Inferior parietal cortex (tissue), 1 donor: Measurements from ENCODE around the gene BTBD2.

Experiments used
- DNase-seq: peaks from one replicate; pipeline ENCODE4 v3.0.0-alpha.2; 2016; ENCODE audit errors: extremely low spot score

Gene BTBD2

GRCh38 chr19:1985588-1986356 lies 29.7 kb downstream of the BTBD2 start:
- DNase-seq, result no peak

DNA sequence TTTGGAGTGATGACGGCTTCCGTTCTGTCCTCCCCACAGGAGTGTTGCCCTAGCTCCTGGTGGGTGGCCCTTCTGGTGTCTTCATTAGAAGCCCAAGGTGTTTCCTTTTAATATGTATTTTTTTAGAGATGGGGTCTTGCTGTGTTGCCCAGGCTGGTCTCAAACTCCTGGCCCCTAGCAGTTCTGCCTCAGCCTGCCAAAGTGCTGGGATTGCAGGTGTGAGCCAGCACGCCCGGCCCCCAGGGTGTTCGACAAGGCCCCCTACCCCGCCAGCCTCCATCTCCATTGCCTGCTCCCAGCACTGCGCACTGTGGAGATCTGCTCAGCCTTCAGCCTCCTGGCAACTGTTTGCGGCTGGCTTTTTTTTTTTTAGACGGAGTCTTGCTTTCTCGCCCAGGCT lies 31.2 kb downstream of the BTBD2 start:
- no peak for DNase-seq

DNA sequence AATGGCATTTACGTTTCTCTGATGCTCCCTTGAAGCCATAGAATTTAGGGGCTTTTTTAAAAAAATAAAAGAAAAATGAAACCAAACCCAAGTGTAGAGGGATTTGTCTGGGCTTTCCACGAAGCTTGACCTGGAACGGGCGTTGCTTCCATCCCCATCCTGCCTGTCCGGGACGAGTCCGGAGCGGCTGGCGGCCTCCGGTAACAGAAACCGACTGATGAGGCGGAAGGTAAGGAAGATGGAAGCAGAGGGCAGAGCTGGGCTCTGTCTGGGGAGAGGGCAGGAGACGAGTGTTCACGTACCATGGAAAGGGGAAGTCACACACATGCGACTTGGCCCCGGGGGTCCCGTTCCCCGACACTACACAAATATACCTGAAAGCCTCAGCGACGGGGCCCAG lies 34.3 kb downstream of the BTBD2 start:
- no peak for DNase-seq

DNA sequence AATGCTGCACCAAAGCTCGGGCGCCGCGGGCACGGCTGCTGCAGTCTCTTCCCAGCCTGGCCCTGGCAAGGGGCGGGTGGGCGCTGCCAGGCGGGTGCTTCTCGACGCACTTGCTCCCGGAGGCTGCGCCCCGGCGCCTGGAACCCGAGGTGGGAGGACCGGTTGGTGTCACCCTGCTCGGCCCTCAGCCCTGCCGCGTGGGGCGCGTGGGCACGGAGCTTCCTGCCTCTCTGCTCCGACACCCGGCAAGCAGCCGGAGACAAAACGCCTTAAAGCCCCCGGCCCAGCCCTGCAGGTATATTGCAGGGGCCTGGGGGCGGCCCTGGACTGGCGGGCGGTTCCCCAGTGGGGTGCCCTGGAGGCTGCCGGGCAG lies 34.7 kb downstream of the BTBD2 start:
- no peak for DNase-seq

DNA sequence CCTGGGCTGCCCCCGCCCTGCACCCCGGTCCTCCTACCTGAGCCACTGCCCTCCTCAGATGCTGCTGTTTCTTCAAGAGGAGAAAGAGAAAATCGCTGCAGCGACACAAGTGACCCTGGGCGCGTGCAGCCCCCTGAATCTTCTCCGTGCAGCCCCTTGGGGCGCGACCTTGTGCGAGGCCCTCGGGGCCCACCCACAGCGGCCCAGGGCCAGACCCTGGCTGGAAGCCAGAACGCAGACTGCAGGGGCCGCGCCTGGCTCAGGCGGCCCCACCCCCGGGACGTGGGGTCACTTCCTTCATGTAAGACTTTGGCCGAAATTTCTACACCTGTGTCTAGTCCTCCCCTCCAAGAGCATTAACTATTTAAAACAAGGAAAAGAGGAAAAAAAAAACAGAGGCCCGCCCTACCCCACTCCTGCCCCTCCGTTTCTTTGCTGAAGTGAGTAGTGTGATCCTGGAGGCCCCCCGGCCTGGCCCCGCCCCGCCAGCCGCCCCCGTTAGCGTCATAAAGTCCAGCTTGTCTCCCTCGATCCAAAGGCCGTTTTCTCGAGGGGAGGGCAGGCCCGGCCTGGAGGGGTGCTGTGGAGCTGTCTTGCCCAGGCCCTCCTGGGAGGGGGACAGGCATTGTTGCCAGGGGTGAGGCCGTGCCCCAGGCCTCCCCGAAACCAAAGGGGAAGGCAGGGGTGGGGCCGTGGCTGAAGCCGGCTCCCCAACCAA lies 35.3 kb downstream of the BTBD2 start:
- no peak for DNase-seq

- no peak for DNase-seq
Observed at GRCh38 chr19:1979642-1980041, 35.9 kb downstream of the BTBD2 start.

DNA sequence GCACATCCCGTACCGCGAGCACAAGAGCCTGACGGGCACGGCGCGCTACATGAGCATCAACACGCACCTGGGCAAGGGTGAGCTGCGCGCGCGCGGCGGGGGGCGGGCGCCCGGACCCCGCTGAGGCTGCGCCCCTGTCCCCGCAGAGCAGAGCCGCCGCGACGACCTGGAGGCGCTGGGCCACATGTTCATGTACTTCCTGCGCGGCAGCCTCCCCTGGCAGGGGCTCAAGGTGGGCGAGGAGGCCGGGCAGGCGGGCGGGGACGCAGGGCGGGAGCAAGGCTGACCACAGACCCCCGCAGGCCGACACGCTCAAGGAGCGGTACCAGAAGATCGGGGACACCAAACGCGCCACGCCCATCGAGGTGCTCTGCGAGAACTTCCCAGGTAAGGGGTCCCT lies 36.5 kb downstream of the BTBD2 start:
- DNase-seq, result no peak

- DNase-seq, result no peak
Observed at GRCh38 chr19:1978346-1978894, 37.1 kb downstream of the BTBD2 start.

DNA sequence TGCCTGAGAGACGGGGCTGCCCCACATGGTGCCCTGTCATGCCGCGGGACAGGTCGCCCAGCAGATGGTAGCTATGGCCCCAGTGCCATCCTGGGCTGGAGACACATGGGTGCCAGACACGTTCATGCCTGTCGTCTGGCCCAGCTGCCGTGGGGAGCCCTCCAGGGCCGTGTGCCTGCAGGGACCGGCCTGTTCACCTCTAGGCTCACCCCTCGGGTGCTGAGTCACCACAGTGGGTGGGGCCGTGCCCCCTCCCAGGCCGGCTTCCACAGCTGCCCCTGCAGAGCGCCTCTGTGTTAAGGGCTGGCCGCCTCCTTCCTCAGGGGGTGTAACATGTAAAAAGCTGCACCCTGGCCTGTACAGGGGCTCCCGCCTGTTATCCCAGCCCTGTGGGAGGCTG lies 38.4 kb downstream of the BTBD2 start:
- no peak for DNase-seq

DNA sequence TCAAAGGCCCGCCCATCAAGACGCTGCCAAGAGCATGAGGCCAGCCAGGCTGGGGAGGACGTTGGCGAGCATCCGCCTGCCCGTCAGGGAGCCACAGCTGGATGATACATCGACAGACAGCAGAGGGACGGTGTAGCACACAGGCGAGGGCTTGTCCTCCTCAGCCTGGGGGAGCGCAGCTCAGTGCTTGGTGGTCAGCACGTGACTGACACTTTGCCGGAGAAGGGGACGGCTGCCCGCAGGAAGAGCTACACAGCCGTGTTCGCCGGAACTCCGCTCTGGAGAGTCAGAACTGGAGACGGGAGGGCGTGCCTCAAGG lies 40.4 kb downstream of the BTBD2 start:
- DNase-seq, result no peak

GRCh38 chr19:1974381-1975161 lies 40.9 kb downstream of the BTBD2 start:
- no peak for DNase-seq

GRCh38 chr19:1970806-1971502 lies 44.6 kb downstream of the BTBD2 start:
- DNase-seq, result no peak

DNA sequence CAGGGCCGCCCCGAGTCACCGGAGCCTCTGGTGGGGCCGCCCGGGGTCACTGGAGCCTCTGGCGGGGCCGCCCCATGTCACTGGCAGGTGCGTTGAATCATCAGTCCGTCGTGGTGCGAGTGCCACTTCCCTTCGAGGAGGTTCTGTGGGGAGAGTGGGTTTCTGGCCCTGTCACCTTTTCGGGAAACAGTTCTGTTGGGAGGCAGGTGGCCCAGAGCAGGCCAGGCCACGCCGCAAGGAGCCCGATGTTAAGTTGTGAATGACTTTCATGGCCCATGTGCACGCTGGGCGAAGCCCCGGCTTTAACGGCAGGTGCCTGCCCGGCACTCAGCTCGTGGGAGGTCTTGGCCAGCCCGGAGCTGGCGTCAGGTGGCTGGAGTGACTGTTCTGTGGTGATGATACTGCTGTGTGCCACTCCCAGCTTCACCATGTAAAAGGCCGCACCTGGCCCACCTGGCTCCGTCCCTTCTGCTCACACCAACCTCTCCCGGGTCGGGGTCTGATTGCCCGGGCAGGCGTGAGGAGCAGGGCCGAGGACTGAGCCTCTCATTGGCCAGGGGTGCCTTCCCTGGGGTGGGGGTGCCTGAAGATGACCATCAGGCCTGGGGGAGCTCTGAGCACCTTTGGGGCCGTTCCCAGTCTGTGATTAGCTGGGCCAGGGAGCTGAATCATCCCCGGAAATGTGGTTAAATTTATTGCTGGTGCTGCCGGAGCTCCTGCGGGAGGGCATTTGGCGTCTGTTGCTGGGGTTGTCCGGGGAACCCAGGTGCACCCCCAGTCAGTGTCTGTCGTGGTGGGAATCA lies 45.3 kb downstream of the BTBD2 start:
- no peak for DNase-seq

DNA sequence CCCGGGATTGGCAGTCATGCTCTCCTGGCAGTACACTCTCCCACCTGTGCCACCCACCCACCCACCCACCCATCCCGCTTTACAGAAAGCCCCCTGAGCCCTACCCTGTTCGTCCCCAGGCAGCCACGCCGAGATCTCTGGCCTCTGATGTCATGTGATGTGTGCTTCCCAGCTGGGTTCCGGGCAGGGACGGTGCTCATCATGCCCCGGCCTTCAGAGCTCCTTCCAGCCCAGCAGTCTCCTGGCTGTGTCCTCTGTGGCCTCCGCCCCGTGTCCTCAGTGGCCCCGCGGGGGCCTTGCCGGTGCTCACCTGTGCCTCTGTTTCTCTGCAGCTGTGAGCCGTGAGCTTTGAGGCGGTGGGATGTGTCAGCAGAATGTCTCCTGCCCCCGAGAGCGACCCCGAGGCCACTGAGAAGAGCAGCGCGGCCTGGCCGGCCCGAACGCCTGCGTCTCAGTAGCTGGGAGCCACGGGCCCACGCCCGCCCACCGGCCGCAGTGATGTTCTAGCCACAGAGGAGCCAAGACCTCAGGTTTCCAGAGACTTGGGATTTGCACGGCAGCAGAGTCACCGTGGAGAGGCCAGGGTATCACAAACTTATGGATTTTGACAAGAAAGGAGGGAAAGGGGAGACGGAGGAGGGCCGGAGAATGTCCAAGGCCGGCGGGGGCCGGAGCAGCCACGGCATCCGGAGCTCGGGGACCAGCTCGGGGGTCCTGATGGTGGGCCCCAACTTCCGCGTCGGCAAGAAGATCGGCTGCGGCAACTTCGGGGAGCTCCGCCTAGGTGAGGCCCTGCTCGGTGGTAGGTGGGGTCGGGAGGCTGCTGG lies 46.1 kb downstream of the BTBD2 start:
- no peak for DNase-seq

- DNase-seq, result no peak
Observed at GRCh38 chr19:1968279-1969175, 47.0 kb downstream of the BTBD2 start.

GRCh38 chr19:1967087-1967608 lies 48.4 kb downstream of the BTBD2 start:
- DNase-seq, result no peak

GRCh38 chr19:1962674-1963073 lies 52.8 kb downstream of the BTBD2 start:
- DNase-seq, result no peak

GRCh38 chr19:1961000-1961883 lies 54.3 kb downstream of the BTBD2 start:
- DNase-seq, result no peak
